Testis (tissue), 3 donors: Measurements from ENCODE around the gene RXRA. TPM values are rescaled to one million over a fixed set of nuclear protein-coding genes. Genes with fewer than 3 reads are reported as not detected.

Experiments
- DNase-seq: peaks from one replicate; pipeline ENCODE4 v3.0.0-alpha.2; 2019
- H3K27ac ChIP-seq, 2 donors: fragments of 200-600 bp; sonication (generic); one replicate each; pipeline ENCODE4 v1.5.1; 2019
- H3K27me3 ChIP-seq: fragments of 200-600 bp; sonication (generic); one replicate; pipeline ENCODE4 v1.5.1; 2019
- H3K36me3 ChIP-seq: fragments of 200-600 bp; sonication (generic); one replicate; pipeline ENCODE4 v1.5.1; 2017; ENCODE audit warnings: low read depth; ENCODE audit errors: missing control alignments
- H3K4me1 ChIP-seq: fragments of 200-600 bp; sonication (generic); one replicate; pipeline ENCODE4 v1.5.1; 2019
- H3K4me3 ChIP-seq, 2 donors: fragments of 200-600 bp; sonication (generic); one replicate each; pipeline ENCODE4 v1.5.1; 2017 to 2019
- H3K9me3 ChIP-seq: fragments of 200-600 bp; sonication (generic); one replicate; pipeline ENCODE4 v1.5.1; 2017
- POLR2A ChIP-seq: fragments of 450-650 bp; IDR thresholded peaks from one replicate; pipeline ENCODE4 v1.6.1; 2017; ENCODE audit warnings: antibody characterized with exemption, mild to moderate bottlenecking, moderate library complexity
- WGBS, 2 donors: methylation state at CpG; one replicate each; pipeline ENCODE4 v1.1.5; 2018; 5-methylcytosine and 5-hydroxymethylcytosine counted together
- intact Hi-C: fragments of 100-400 bp; cut with DNase I; formaldehyde crosslinking; loops from one replicate; pipeline ENCODE4 v1.15.1; 2023; ENCODE audit warnings: low total_unique reads
- polyA plus RNA-seq: library from polyadenylated mRNA; stranded (reverse); fragments of 350-450 nt; fragmentation: Illumina TruSeq; extraction: RNeasy Lipid Tissue Mini Kit (QIAGEN cat#74804); gene quantifications from one replicate; pipeline ENCODE4 v1.2.3, GENCODE V29; 2014; ENCODE audit warnings: low read depth, low replicate concordance; ENCODE audit not compliant: insufficient read depth
- total RNA-seq, 2 donors: library from RNA; depleted of rRNA; stranded (reverse); fragments of >200 nt; gene quantifications; one replicate each; pipeline ENCODE4 v1.2.3, GENCODE V29; 2016
- TF ChIP-seq, protein P1 (sequence below), 3 experiments: fragments of 450-650 bp in 2 of 3; fragments of 200-600 bp in 1 of 3; sonication (generic) in 1 of 3; IDR thresholded peaks; one replicate each; pipeline ENCODE4 v1.5.1; 2016 to 2019; ENCODE audit warnings: antibody characterized with exemption in 3 of 3, mild to moderate bottlenecking in 2 of 3, moderate library complexity in 1 of 3

Gene RXRA
- total and polyA plus RNA-seq, 3 donors from 2014 or later: 31.3 to 61.0 (median 47.3) TPM

DNA sequence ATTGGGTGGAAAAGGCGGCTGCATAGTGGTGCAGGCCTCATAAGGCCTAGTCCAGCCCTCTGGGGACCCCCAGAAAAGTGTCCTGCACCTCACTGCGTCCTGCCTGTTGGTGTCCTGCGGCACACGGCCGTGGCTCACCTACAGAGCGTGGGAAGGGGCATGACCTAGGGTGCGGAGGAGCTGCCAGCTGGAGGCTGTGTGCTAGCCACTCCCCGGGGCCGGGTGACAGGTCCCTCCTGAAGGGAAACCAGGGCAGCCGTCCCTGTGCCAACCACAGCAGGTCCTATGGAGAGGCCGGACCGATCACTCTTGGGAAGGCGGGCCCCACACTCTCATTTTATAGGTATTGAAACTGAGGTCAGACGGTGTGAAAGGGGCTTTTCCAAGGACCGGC is 150.7 kb downstream of the RXRA start:
- TF ChIP-seq, protein P1, sequence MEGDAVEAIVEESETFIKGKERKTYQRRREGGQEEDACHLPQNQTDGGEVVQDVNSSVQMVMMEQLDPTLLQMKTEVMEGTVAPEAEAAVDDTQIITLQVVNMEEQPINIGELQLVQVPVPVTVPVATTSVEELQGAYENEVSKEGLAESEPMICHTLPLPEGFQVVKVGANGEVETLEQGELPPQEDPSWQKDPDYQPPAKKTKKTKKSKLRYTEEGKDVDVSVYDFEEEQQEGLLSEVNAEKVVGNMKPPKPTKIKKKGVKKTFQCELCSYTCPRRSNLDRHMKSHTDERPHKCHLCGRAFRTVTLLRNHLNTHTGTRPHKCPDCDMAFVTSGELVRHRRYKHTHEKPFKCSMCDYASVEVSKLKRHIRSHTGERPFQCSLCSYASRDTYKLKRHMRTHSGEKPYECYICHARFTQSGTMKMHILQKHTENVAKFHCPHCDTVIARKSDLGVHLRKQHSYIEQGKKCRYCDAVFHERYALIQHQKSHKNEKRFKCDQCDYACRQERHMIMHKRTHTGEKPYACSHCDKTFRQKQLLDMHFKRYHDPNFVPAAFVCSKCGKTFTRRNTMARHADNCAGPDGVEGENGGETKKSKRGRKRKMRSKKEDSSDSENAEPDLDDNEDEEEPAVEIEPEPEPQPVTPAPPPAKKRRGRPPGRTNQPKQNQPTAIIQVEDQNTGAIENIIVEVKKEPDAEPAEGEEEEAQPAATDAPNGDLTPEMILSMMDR (IDR thresholded peaks at IDR 0.05): no peak
- no peak for TF ChIP-seq POLR2A
- Histone ChIP-seq H3K4me1 (peaks cover 20% of the 10 kb centered on the region), H3K27ac (no peak overlapping the region), H3K36me3 (no peaks in the 10 kb centered on the region), H3K9me3 (no peaks in the 10 kb centered on the region), H3K4me3 (no peak overlapping the region), H3K27me3 (no peaks in the 10 kb centered on the region)
- no peak for DNase-seq
- intact Hi-C loops: no loop called here
- 81 to 87% methylated on average over 9 to 15 of the region's 15 CpGs for WGBS, 2 donors

GRCh38 chr9:134477342-134477925 is 151.2 kb downstream of the RXRA start:
- no peak for DNase-seq
- intact Hi-C loops: no loop called here
- H3K27ac ChIP-seq: no peak overlapping the region
- no peaks in the 10 kb centered on the region for H3K9me3 ChIP-seq
- TF ChIP-seq, protein P1 (IDR thresholded peaks at IDR 0.05): no peak
- TF ChIP-seq POLR2A: no peak
- H3K4me1 ChIP-seq: peaks cover 19% of the 10 kb centered on the region
- no peak overlapping the region for H3K4me3 ChIP-seq
- WGBS, 2 donors: 95 to 98% methylated on average over 15 of the region's 15 CpGs
- no peaks in the 10 kb centered on the region for H3K36me3 ChIP-seq
- no peaks in the 10 kb centered on the region for H3K27me3 ChIP-seq

DNA sequence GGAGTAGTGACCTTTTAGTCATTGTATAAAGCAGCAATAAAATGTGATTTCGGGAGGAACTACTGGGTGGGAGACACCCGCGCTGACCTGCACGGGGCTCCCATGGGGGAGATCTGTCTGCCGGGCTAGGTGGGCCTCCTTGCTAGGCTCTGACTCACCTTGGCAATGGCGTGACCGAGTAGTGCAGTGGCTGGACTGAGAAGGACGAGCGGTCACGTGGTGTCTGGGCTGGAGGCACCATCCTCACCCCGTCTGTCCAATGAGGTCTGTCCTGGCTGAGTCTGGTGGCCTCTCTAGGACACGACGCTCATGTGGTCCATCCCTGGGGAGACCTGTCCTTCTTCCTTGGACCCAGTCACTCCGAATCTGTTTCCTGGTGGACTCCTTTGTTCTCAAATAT is 151.7 kb downstream of the RXRA start:
- peaks cover 15% of the 10 kb centered on the region for H3K4me1 ChIP-seq
- no peak for TF ChIP-seq POLR2A
- TF ChIP-seq, protein P1 (IDR thresholded peaks at IDR 0.05): no peak
- no peak overlapping the region for H3K4me3 ChIP-seq
- WGBS, 2 donors: 94 to 97% methylated on average over 13 to 14 of the region's 14 CpGs
- no peaks in the 10 kb centered on the region for H3K27me3 ChIP-seq
- intact Hi-C loops: no loop called here
- DNase-seq: no peak
- no peaks in the 10 kb centered on the region for H3K9me3 ChIP-seq
- no peak overlapping the region for H3K27ac ChIP-seq
- no peaks in the 10 kb centered on the region for H3K36me3 ChIP-seq

DNA sequence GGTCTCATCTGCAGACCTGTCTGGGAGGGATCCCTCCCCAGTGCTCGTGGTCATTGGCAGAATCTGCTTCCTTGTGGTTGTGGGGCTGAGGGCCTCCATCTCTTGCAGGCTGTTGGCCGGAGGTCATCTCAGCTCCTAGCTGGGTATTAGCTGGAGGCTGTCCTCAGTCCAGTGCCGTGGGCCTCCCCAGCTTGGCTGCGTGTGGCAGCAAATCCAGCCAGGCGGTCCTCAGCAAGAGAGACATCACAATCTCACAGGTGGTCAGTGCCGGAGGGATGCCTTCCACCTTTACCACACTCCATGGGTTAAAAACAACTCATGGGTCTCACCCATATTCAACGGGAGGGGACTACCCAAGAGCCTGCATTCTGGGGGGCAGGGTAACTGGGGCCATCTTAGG is 155.5 kb downstream of the RXRA start:
- no peak overlapping the region for H3K4me3 ChIP-seq
- intact Hi-C loops: no loop called here
- H3K36me3 ChIP-seq: no peaks in the 10 kb centered on the region
- H3K27ac ChIP-seq: no peak overlapping the region
- DNase-seq: no peak
- 73 to 94% methylated on average over 3 to 7 of the region's 7 CpGs for WGBS, 2 donors
- no peaks in the 10 kb centered on the region for H3K4me1 ChIP-seq
- TF ChIP-seq, protein P1 (IDR thresholded peaks at IDR 0.05): no peak
- TF ChIP-seq POLR2A: no peak
- no peaks in the 10 kb centered on the region for H3K9me3 ChIP-seq
- H3K27me3 ChIP-seq: no peaks in the 10 kb centered on the region

- Histone ChIP-seq H3K36me3 (no peaks in the 10 kb centered on the region), H3K4me3 (no peak overlapping the region), H3K4me1 (no peaks in the 10 kb centered on the region), H3K27ac (no peak overlapping the region), H3K27me3 (no peaks in the 10 kb centered on the region), H3K9me3 (no peaks in the 10 kb centered on the region)
- DNase-seq: no peak
- TF ChIP-seq, protein P1 (IDR thresholded peaks at IDR 0.05): no peak
- TF ChIP-seq POLR2A: no peak
- WGBS, 2 donors: 86 to 93% methylated on average over 10 of the region's 10 CpGs
- intact Hi-C loops: no loop called here
These were observed 156.0 kb downstream of the RXRA start for GRCh38 chr9:134482226-134482625.
